Mesenchymal stem cell (in vitro differentiated cells and primary cell): ENCODE results near the gene MYB.

Experiments used
- DNase-seq: peaks from one replicate; pipeline ENCODE4 v3.0.0-alpha.2; 2013
- H2AFZ ChIP-seq: one replicate; pipeline ENCODE4 v1.6.1; 2013; ENCODE audit warnings: low read depth, mild to moderate bottlenecking, control low read depth, inconsistent platforms, low read length, moderate library complexity
- H2AK5ac ChIP-seq: 2 replicates; pipeline ENCODE4 v1.6.1; 2013; ENCODE audit warnings: low read length, moderate library complexity, mild to moderate bottlenecking, inconsistent platforms; ENCODE audit not compliant: severe bottlenecking
- H2BK120ac ChIP-seq: one replicate; pipeline ENCODE4 v1.6.1; 2013; ENCODE audit warnings: low read depth, mild to moderate bottlenecking, inconsistent platforms, low read length, moderate library complexity
- H2BK12ac ChIP-seq, 2 experiments: one replicate each; pipeline ENCODE4 v1.6.1; 2013; ENCODE audit warnings: inconsistent platforms in 2 of 2, low read length in 2 of 2, mild to moderate bottlenecking in 2 of 2, moderate library complexity in 2 of 2, control low read depth in 1 of 2
- H2BK15ac ChIP-seq: one replicate; pipeline ENCODE4 v1.6.1; 2013; ENCODE audit warnings: mild to moderate bottlenecking, low read depth, inconsistent platforms; ENCODE audit not compliant: poor library complexity, severe bottlenecking
- H2BK5ac ChIP-seq: 2 replicates; pipeline ENCODE4 v1.6.1; 2013; ENCODE audit warnings: low read depth, mild to moderate bottlenecking, low read length, control low read depth, inconsistent platforms; ENCODE audit not compliant: poor library complexity, severe bottlenecking
- H3K14ac ChIP-seq, 2 experiments: one replicate each; pipeline ENCODE4 v1.6.1; 2013; ENCODE audit warnings: inconsistent platforms in 2 of 2, low read length in 2 of 2, control low read depth in 1 of 2, mild to moderate bottlenecking in 1 of 2, moderate library complexity in 1 of 2
- H3K18ac ChIP-seq, 2 experiments: one replicate each; pipeline ENCODE4 v1.6.1; 2013; ENCODE audit warnings: inconsistent platforms in 2 of 2, low read length in 2 of 2, control low read depth in 1 of 2, low read depth in 1 of 2, mild to moderate bottlenecking in 1 of 2
- H3K23ac ChIP-seq, 2 experiments: one replicate each; pipeline ENCODE4 v1.6.1; 2013; ENCODE audit warnings: inconsistent platforms in 2 of 2, low read length in 2 of 2, mild to moderate bottlenecking in 2 of 2, moderate library complexity in 2 of 2, control low read depth in 1 of 2
- H3K27ac ChIP-seq: 2 replicates; pipeline ENCODE4 v1.5.1; 2013; ENCODE audit warnings: mild to moderate bottlenecking, moderate library complexity, low read length, control low read depth, inconsistent platforms; ENCODE audit not compliant: poor library complexity, severe bottlenecking
- H3K27me3 ChIP-seq, 2 experiments: 2 replicates each; pipeline versions ENCODE4 v1.6.1 to v1.7.0; 2013; ENCODE audit warnings: low read length in 2 of 2, mild to moderate bottlenecking in 2 of 2, moderate library complexity in 2 of 2, control low read depth in 1 of 2, inconsistent platforms in 1 of 2; ENCODE audit not compliant: control insufficient read depth in 1 of 2, insufficient read depth in 1 of 2
- H3K36me3 ChIP-seq, 2 experiments: 2 replicates each; pipeline versions ENCODE4 v1.6.1 to v1.7.0; 2013; ENCODE audit warnings: low read length in 2 of 2, control low read depth in 1 of 2, inconsistent platforms in 1 of 2, low read depth in 1 of 2, mild to moderate bottlenecking in 1 of 2; ENCODE audit not compliant: insufficient read depth in 2 of 2, control insufficient read depth in 1 of 2
- H3K4ac ChIP-seq, 2 experiments: one replicate each; pipeline ENCODE4 v1.6.1; 2013; ENCODE audit warnings: inconsistent platforms in 2 of 2, low read length in 2 of 2, mild to moderate bottlenecking in 2 of 2, moderate library complexity in 2 of 2, control low read depth in 1 of 2, low read depth in 1 of 2
- H3K4me1 ChIP-seq: 2 replicates; pipeline ENCODE4 v1.6.1; 2013; ENCODE audit warnings: low read depth, low read length, control low read depth; ENCODE audit not compliant: control insufficient read depth, insufficient read depth
- H3K4me2 ChIP-seq: 2 replicates; pipeline ENCODE4 v1.6.1; 2013; ENCODE audit warnings: low read length, mild to moderate bottlenecking, inconsistent platforms; ENCODE audit not compliant: poor library complexity, severe bottlenecking
- H3K4me3 ChIP-seq, 2 experiments: 2 replicates each; pipeline versions ENCODE4 v1.5.1 to v1.7.0; 2013; ENCODE audit warnings: low read length in 2 of 2, mild to moderate bottlenecking in 2 of 2, control low read depth in 1 of 2, low read depth in 1 of 2; ENCODE audit not compliant: insufficient read depth in 1 of 2
- H3K79me1 ChIP-seq: replicated peaks from 2 replicates; pipeline ENCODE4 v1.6.1; 2013; ENCODE audit warnings: mild to moderate bottlenecking, control low read depth, low read length, inconsistent platforms; ENCODE audit not compliant: poor library complexity, severe bottlenecking
- H3K9ac ChIP-seq: 2 replicates; pipeline ENCODE4 v1.7.0; 2013; ENCODE audit warnings: mild to moderate bottlenecking, low read length, moderate library complexity
- H3K9me3 ChIP-seq: 2 replicates; pipeline ENCODE4 v1.7.0; 2013; ENCODE audit warnings: mild to moderate bottlenecking, low read length; ENCODE audit not compliant: control insufficient read depth
- H4K8ac ChIP-seq: one replicate; pipeline ENCODE4 v1.6.1; 2013; ENCODE audit warnings: inconsistent platforms, mild to moderate bottlenecking, low read length, moderate library complexity
- H4K91ac ChIP-seq: one replicate; pipeline ENCODE4 v1.6.1; 2013; ENCODE audit warnings: mild to moderate bottlenecking, low read length, inconsistent platforms
- WGBS: methylation state at CpG from one replicate; pipeline ENCODE4 v1.1.7; 2013; ENCODE audit warnings: mixed read lengths; 5-methylcytosine and 5-hydroxymethylcytosine counted together

MYB gene

GRCh38 chr6:135158397-135158796 lies 22.7 kb upstream of the MYB start:
- Histone ChIP-seq H4K8ac (no peak overlapping the region), H3K4me3 (no peak overlapping the region), H4K91ac (no peak overlapping the region), H3K36me3 (no peaks in the 10 kb centered on the region), H3K9ac (no peak overlapping the region), H3K9me3 (no peaks in the 10 kb centered on the region), H2BK5ac (no peak overlapping the region), H3K18ac (no peak overlapping the region), H2AFZ (no peak overlapping the region), H2AK5ac (no peak overlapping the region), H3K4me2 (no peak overlapping the region), H3K4me1 (peaks cover 1% of the 10 kb centered on the region), H3K14ac (no peak overlapping the region), H2BK12ac (no peak overlapping the region), H3K27ac (no peak overlapping the region), H3K79me1 (no peaks in the 10 kb centered on the region), H3K23ac (no peak overlapping the region), H3K4ac (no peak overlapping the region), H2BK120ac (no peak overlapping the region), H3K27me3 (no peaks in the 10 kb centered on the region), H2BK15ac (no peak overlapping the region)
- no peak for DNase-seq
- WGBS = 85% methylated on average over 4 of the region's 4 CpGs

GRCh38 chr6:135159531-135159930 lies 21.6 kb upstream of the MYB start:
- Histone ChIP-seq H3K4ac (no peak overlapping the region), H4K8ac (no peak overlapping the region), H3K9ac (no peak overlapping the region), H3K36me3 (no peaks in the 10 kb centered on the region), H3K18ac (no peak overlapping the region), H3K27ac (no peak overlapping the region), H2BK5ac (no peak overlapping the region), H3K9me3 (no peaks in the 10 kb centered on the region), H2BK15ac (no peak overlapping the region), H3K14ac (peak overlapping the region in 1 of 2 experiments; percentile 26), H2BK120ac (no peak overlapping the region), H3K27me3 (no peaks in the 10 kb centered on the region), H3K4me3 (no peak overlapping the region), H3K79me1 (no peaks in the 10 kb centered on the region), H2AFZ (no peak overlapping the region), H3K4me2 (no peak overlapping the region), H3K4me1 (peaks cover 1% of the 10 kb centered on the region), H3K23ac (no peak overlapping the region), H2AK5ac (no peak overlapping the region), H2BK12ac (no peak overlapping the region), H4K91ac (no peak overlapping the region)
- 91% methylated on average over 1 of the region's 3 CpGs for WGBS
- DNase-seq = no peak

GRCh38 chr6:135161411-135162395 lies 19.4 kb upstream of the MYB start:
- Histone ChIP-seq H2AFZ (no peak overlapping the region), H3K4me2 (no peak overlapping the region), H3K4me1 (peaks cover 1% of the 10 kb centered on the region), H3K9ac (no peak overlapping the region), H2AK5ac (no peak overlapping the region), H3K36me3 (no peaks in the 10 kb centered on the region), H2BK12ac (no peak overlapping the region), H3K23ac (no peak overlapping the region), H4K91ac (no peak overlapping the region), H3K9me3 (no peaks in the 10 kb centered on the region), H3K4ac (no peak overlapping the region), H3K18ac (no peak overlapping the region), H2BK5ac (no peak overlapping the region), H4K8ac (no peak overlapping the region), H2BK15ac (no peak overlapping the region), H2BK120ac (no peak overlapping the region), H3K14ac (no peak overlapping the region), H3K79me1 (no peaks in the 10 kb centered on the region), H3K27me3 (no peaks in the 10 kb centered on the region), H3K27ac (no peak overlapping the region), H3K4me3 (no peak overlapping the region)
- no peak for DNase-seq
- WGBS = 98% methylated on average over 2 of the region's 3 CpGs

- Histone ChIP-seq H3K4me3 (no peak overlapping the region), H3K9ac (no peak overlapping the region), H3K23ac (peak overlapping the region in 1 of 2 experiments; percentile 34), H2BK5ac (no peak overlapping the region), H3K27ac (no peak overlapping the region), H3K4me1 (peaks cover 1% of the 10 kb centered on the region), H2BK12ac (no peak overlapping the region), H3K36me3 (no peaks in the 10 kb centered on the region), H3K14ac (no peak overlapping the region), H2BK15ac (no peak overlapping the region), H3K18ac (no peak overlapping the region), H2AFZ (no peak overlapping the region), H3K4ac (no peak overlapping the region), H4K91ac (no peak overlapping the region), H2BK120ac (no peak overlapping the region), H3K9me3 (no peaks in the 10 kb centered on the region), H2AK5ac (no peak overlapping the region), H3K4me2 (no peak overlapping the region), H3K27me3 (no peaks in the 10 kb centered on the region), H3K79me1 (no peaks in the 10 kb centered on the region), H4K8ac (no peak overlapping the region)
- DNase-seq = peak; percentile 24
- WGBS = 42% methylated on average over 6 of the region's 10 CpGs
Observed at GRCh38 chr6:135162678-135163439, 18.2 kb upstream of the MYB start.
